IPS DF 6.9 (cell line): ENCODE measurements around the gene HMGXB4.

ENCODE experiments used
- DNase-seq: peaks from one replicate; pipeline ENCODE4 v3.0.0-alpha.2; 2013; ENCODE audit warnings: low read depth, low spot score
- H3K27ac ChIP-seq: one replicate; pipeline ENCODE4 v1.5.1; 2013; ENCODE audit warnings: low read length, control low read depth
- H3K27me3 ChIP-seq: 2 replicates; pipeline ENCODE4 v1.6.1; 2013; ENCODE audit warnings: mild to moderate bottlenecking, low read length; ENCODE audit not compliant: control insufficient read depth, insufficient read depth
- H3K36me3 ChIP-seq: 2 replicates; pipeline ENCODE4 v1.6.1; 2013; ENCODE audit warnings: low read length; ENCODE audit not compliant: control insufficient read depth, insufficient read depth
- H3K4me1 ChIP-seq: 2 replicates; pipeline ENCODE4 v1.6.1; 2013; ENCODE audit warnings: low read length; ENCODE audit not compliant: control insufficient read depth, insufficient read depth
- H3K4me3 ChIP-seq: 2 replicates; pipeline ENCODE4 v1.5.1; 2013; ENCODE audit warnings: mild to moderate bottlenecking, low read length
- H3K9me3 ChIP-seq: 2 replicates; pipeline ENCODE4 v1.6.1; 2013; ENCODE audit warnings: low read length, inconsistent platforms; ENCODE audit not compliant: control insufficient read depth, insufficient read depth
- WGBS: extraction: QIAGEN DNeasy Blood & Tissue Kit; methylation state at CpG from one replicate; pipeline ENCODE4 v1.1.7; 2013; ENCODE audit warnings: mixed read lengths, missing lambda C conversion rate; ENCODE audit not compliant: insufficient read length, insufficient coverage; 5-methylcytosine and 5-hydroxymethylcytosine counted together

Gene HMGXB4

GRCh38 chr22:35335936-35336781 is 78.9 kb downstream of the HMGXB4 start:
- Histone ChIP-seq H3K9me3 (no peaks in the 10 kb centered on the region), H3K4me1 (no peaks in the 10 kb centered on the region), H3K4me3 (no peak overlapping the region), H3K27me3 (no peaks in the 10 kb centered on the region), H3K36me3 (0 out of 2 replicates have a peak, but pooled peaks cover 5% of the 10 kb centered on the region), H3K27ac (no peak overlapping the region)
- no CpG with 5 or more reads among the region's 12 CpGs for WGBS
- no peak for DNase-seq

GRCh38 chr22:35337932-35338331 is 80.6 kb downstream of the HMGXB4 start:
- no peaks in the 10 kb centered on the region for H3K4me1 ChIP-seq
- no CpG with 5 or more reads among the region's 4 CpGs for WGBS
- H3K36me3 ChIP-seq: 0 out of 2 replicates have a peak, but pooled peaks cover 7% of the 10 kb centered on the region

GRCh38 chr22:35341090-35341874 is 84.0 kb downstream of the HMGXB4 start:
- no peak for DNase-seq
- no peak overlapping the region for H3K4me3 ChIP-seq
- WGBS: no CpG with 5 or more reads among the region's 19 CpGs
- no peak overlapping the region for H3K27ac ChIP-seq
- no peaks in the 10 kb centered on the region for H3K4me1 ChIP-seq
- no peaks in the 10 kb centered on the region for H3K27me3 ChIP-seq
- H3K36me3 ChIP-seq: peaks cover 10% of the 10 kb centered on the region
- H3K9me3 ChIP-seq: no peaks in the 10 kb centered on the region

More at GRCh38 chr22:35337932-35338331, 80.6 kb downstream of the HMGXB4 start:
- DNase-seq: no peak
- Histone ChIP-seq H3K9me3 (no peaks in the 10 kb centered on the region), H3K27me3 (no peaks in the 10 kb centered on the region), H3K27ac (no peak overlapping the region), H3K4me3 (no peak overlapping the region)

- Histone ChIP-seq H3K27me3 (no peaks in the 10 kb centered on the region), H3K9me3 (no peaks in the 10 kb centered on the region), H3K36me3 (peaks cover 10% of the 10 kb centered on the region), H3K27ac (no peak overlapping the region), H3K4me1 (no peaks in the 10 kb centered on the region), H3K4me3 (no peak overlapping the region)
- DNase-seq: no peak
- no CpG with 5 or more reads among the region's 4 CpGs for WGBS
Measured at GRCh38 chr22:35342390-35342789, 85.1 kb downstream of the HMGXB4 start.

GRCh38 chr22:35343664-35344550 is 86.6 kb downstream of the HMGXB4 start:
- Histone ChIP-seq H3K27ac (no peak overlapping the region), H3K9me3 (no peaks in the 10 kb centered on the region), H3K27me3 (no peaks in the 10 kb centered on the region), H3K4me3 (no peak overlapping the region), H3K4me1 (no peaks in the 10 kb centered on the region), H3K36me3 (peaks cover 10% of the 10 kb centered on the region)
- 100% methylated on average over 1 of the region's 26 CpGs for WGBS
- no peak for DNase-seq

- Histone ChIP-seq H3K4me1 (no peaks in the 10 kb centered on the region), H3K36me3 (peaks cover 10% of the 10 kb centered on the region)
Measured at GRCh38 chr22:35344956-35345690, 87.8 kb downstream of the HMGXB4 start.

More at GRCh38 chr22:35344956-35345690, 87.8 kb downstream of the HMGXB4 start:
- H3K4me3 ChIP-seq: no peak overlapping the region
- WGBS: no CpG with 5 or more reads among the region's 14 CpGs
- no peaks in the 10 kb centered on the region for H3K27me3 ChIP-seq
- H3K9me3 ChIP-seq: no peaks in the 10 kb centered on the region
- H3K27ac ChIP-seq: no peak overlapping the region
- DNase-seq: no peak
